HepG2 (cell line): Measurements from ENCODE around the gene RANBP3. TPM values are rescaled to one million over a fixed set of nuclear protein-coding genes. Genes with fewer than 3 reads are reported as not detected.
A peak's percentile ranks its signal among the peaks of the same experiment; 100 is the strongest.

Experiments used
- ATAC-seq: fragments of 200-7000 bp; cut with Tn5 transposase; 3 replicates; pipeline ENCODE4 v1.9.1; 2020; ENCODE audit warnings: mild to moderate bottlenecking, moderate library complexity
- BruUV-seq: library from RNA; stranded (reverse); fragments of 400-500 nt; replicated peaks from 2 replicates; lab custom pipeline; 2021; lab: Mats Ljungman, UMichigan
- CTCF ChIA-PET: fragments of 300-600 bp; formaldehyde crosslinking; extraction: SDS; loops from one replicate; lab custom pipeline; 2021; ENCODE audit warnings: low total read pairs, inconsistent platforms, low intra/inter-chr PET ratio; lab: Yijun Ruan, JAX
- POLR2A ChIA-PET: fragments of 350-600 bp; sonication (Branson Sonifier 250); formaldehyde crosslinking; loops from one replicate; lab custom pipeline; 2020; ENCODE audit warnings: antibody characterized with exemption, inconsistent platforms; lab: Yijun Ruan, JAX
- DNase-seq: peaks from one replicate; pipeline ENCODE4 v3.0.0-alpha.2; 2015; ENCODE audit warnings: low spot score
- FAIRE-seq: peaks from 3 replicates; lab custom pipeline; 2011; peaks lifted over from hg19 to GRCh38; lab: Jason Lieb, UNC
- H2AFZ ChIP-seq: one replicate; pipeline ENCODE4 v1.6.1; 2011; ENCODE audit warnings: low read length, inconsistent platforms
- H3K27ac ChIP-seq: fragments of 300-600 bp; 3 replicates; pipeline ENCODE4 v1.8.0; 2011; ENCODE audit warnings: mixed run types, mild to moderate bottlenecking, mixed read lengths, low read length, inconsistent platforms; ENCODE audit not compliant: insufficient read depth; ENCODE audit errors: extremely low read length
- H3K27me3 ChIP-seq, 2 experiments: fragments of 200-600 bp in 1 of 2; 2 replicates in 1 of 2; 3 replicates in 1 of 2; pipeline versions ENCODE4 v1.6.0 to v1.8.0; 2011; ENCODE audit warnings: low read length in 2 of 2, mild to moderate bottlenecking in 2 of 2, moderate library complexity in 2 of 2, inconsistent platforms in 1 of 2; ENCODE audit not compliant: insufficient read depth in 2 of 2, control insufficient read depth in 1 of 2
- H3K36me3 ChIP-seq, 2 experiments: fragments of 200-600 bp in 1 of 2; replicated peaks in 1 of 2; 2 replicates in 1 of 2; 3 replicates in 1 of 2; pipeline versions ENCODE4 v1.5.1 to v1.8.0; 2011; ENCODE audit warnings: low read length in 2 of 2, inconsistent platforms in 1 of 2; ENCODE audit not compliant: insufficient read depth in 2 of 2, control insufficient read depth in 1 of 2
- H3K4me1 ChIP-seq: 2 replicates; pipeline ENCODE4 v1.5.1; 2012; ENCODE audit warnings: low read length, inconsistent platforms; ENCODE audit not compliant: insufficient read depth
- H3K4me2 ChIP-seq: 2 replicates; pipeline ENCODE4 v1.6.0; 2011; ENCODE audit warnings: low read depth, low read length, inconsistent platforms
- H3K4me3 ChIP-seq, 3 experiments: fragments of 200-600 bp in 1 of 3; sonication (generic), shearing (Covaris generic) in 1 of 3; replicated peaks in 1 of 3; 2 replicates each; pipeline ENCODE4 v1.5.1; 2011 to 2016; ENCODE audit warnings: low read length in 3 of 3, inconsistent platforms in 2 of 3, low read depth in 2 of 3, mild to moderate bottlenecking in 2 of 3, control low read depth in 1 of 3, mixed read lengths in 1 of 3; ENCODE audit not compliant: insufficient read depth in 1 of 3
- H3K79me2 ChIP-seq: one replicate; pipeline ENCODE4 v1.6.1; 2011; ENCODE audit warnings: low read length, inconsistent platforms; ENCODE audit not compliant: insufficient read depth
- H3K9ac ChIP-seq: 2 replicates; pipeline ENCODE4 v1.6.0; 2011; ENCODE audit warnings: mild to moderate bottlenecking, low read depth, low read length, inconsistent platforms; ENCODE audit not compliant: insufficient read depth
- H3K9me3 ChIP-seq: 2 replicates; pipeline ENCODE4 v1.5.1; 2012; ENCODE audit warnings: mild to moderate bottlenecking, low read length
- H4K20me1 ChIP-seq: 2 replicates; pipeline ENCODE4 v1.6.0; 2011; ENCODE audit warnings: inconsistent platforms, mild to moderate bottlenecking, low read length, moderate library complexity; ENCODE audit not compliant: insufficient read depth
- BCL6 ChIP-seq: IDR thresholded peaks from 2 replicates; pipeline ENCODE4 v1.6.1; 2016; ENCODE audit warnings: missing genetic modification reagents, missing compliant biosample characterization
- CEBPG ChIP-seq: IDR thresholded peaks from 2 replicates; pipeline ENCODE4 v1.6.1; 2016
- HNRNPL ChIP-seq: fragments of 200-400 bp; formaldehyde crosslinking; IDR thresholded peaks from 2 replicates; pipeline ENCODE4 v1.6.1; 2017; ENCODE audit warnings: mild to moderate bottlenecking, low read depth, low read length
- PATZ1 ChIP-seq: sonication (generic); formaldehyde crosslinking; IDR thresholded peaks from 2 replicates; pipeline ENCODE4 v1.4.0; 2020; ENCODE audit warnings: missing genetic modification reagents
- SOX13 ChIP-seq, 3 experiments: fragments of 450-650 bp in 1 of 3; sonication (generic) in 1 of 3; formaldehyde crosslinking in 1 of 3; IDR thresholded peaks in 2 of 3; conservative IDR thresholded peaks in 1 of 3; 2 replicates each; pipeline versions ENCODE4 v1.5.0 to v1.6.1; 2016 to 2020; ENCODE audit warnings: antibody characterized with exemption in 1 of 3, mild to moderate bottlenecking in 1 of 3, missing compliant biosample characterization in 1 of 3, missing genetic modification reagents in 1 of 3, moderate library complexity in 1 of 3
- SOX5 ChIP-seq: IDR thresholded peaks from 2 replicates; pipeline ENCODE4 v1.6.1; 2016; ENCODE audit warnings: borderline replicate concordance
- SOX6 ChIP-seq, 2 experiments: fragments of 450-650 bp in 1 of 2; sonication (generic) in 1 of 2; formaldehyde crosslinking in 1 of 2; IDR thresholded peaks; 2 replicates each; pipeline versions ENCODE4 v1.4.0 to v1.6.1; 2017 to 2020; ENCODE audit warnings: antibody characterized with exemption in 1 of 2, mild to moderate bottlenecking in 1 of 2, missing genetic modification reagents in 1 of 2
- ZKSCAN1 ChIP-seq: fragments of 150-350 bp; IDR thresholded peaks from 2 replicates; pipeline ENCODE4 v1.6.1; 2014; ENCODE audit warnings: low read length
- ZNF687 ChIP-seq: sonication (generic); formaldehyde crosslinking; IDR thresholded peaks from 2 replicates; pipeline ENCODE4 v1.5.1; 2020; ENCODE audit warnings: mild to moderate bottlenecking, missing genetic modification reagents, moderate library complexity
- WGBS: methylation state at CpG from one replicate; pipeline ENCODE4 v1.1.6; 2017; ENCODE audit warnings: low lambda C conversion rate; 5-methylcytosine and 5-hydroxymethylcytosine counted together
- in situ Hi-C: cut with HindIII; loops from 2 replicates; pipeline ENCODE4 v1.10.0; 2017; ENCODE audit warnings: low pct_unique_long_range_greater_than_20kb; ENCODE audit not compliant: extremely low pct_ligation_motif_present
- intact Hi-C: fragments of 100-400 bp; cut with micrococcal nuclease; formaldehyde crosslinking; loops from one replicate; pipeline ENCODE4 v1.10.0; 2022; ENCODE audit not compliant: unreplicated experiment
- polyA plus RNA-seq, 8 experiments: library from polyadenylated mRNA; depleted of rRNA in 3 of 8; stranded (reverse) in 7 of 8; unstranded in 1 of 8; fragments of >200 nt; fragmentation: Illumina TruSeq in 4 of 8; extraction: Trizol in 4 of 8; gene quantifications; 2 replicates each; pipeline versions ENCODE4 v1.2.1 to v1.2.3, GENCODE V29; 2011 to 2016; ENCODE audit warnings: low read depth in 4 of 8, missing spikeins in 1 of 8, mixed read lengths in 1 of 8; ENCODE audit not compliant: insufficient read depth in 1 of 8
- total RNA-seq, 5 experiments: library from RNA; depleted of rRNA; stranded (reverse); fragments of >200 nt; fragmentation: Illumina TruSeq; extraction: Trizol; gene quantifications; 2 replicates each; pipeline ENCODE4 v1.2.3, GENCODE V29; 2016; ENCODE audit warnings: low read depth in 1 of 5
- TF ChIP-seq, protein P1 (sequence below): IDR thresholded peaks from 2 replicates; pipeline ENCODE4 v1.6.1; 2012; ENCODE audit warnings: inconsistent platforms
- TF ChIP-seq, protein P2 (sequence below): sonication (generic); formaldehyde crosslinking; IDR thresholded peaks from 2 replicates; pipeline ENCODE4 v1.4.0; 2020; ENCODE audit warnings: missing genetic modification reagents, mild to moderate bottlenecking, borderline replicate concordance

RANBP3 gene
- total and polyA plus RNA-seq, 2 of the 13 experiments (the other 11 are each of a cell fraction or from before 2014, with no cell fraction given): 39.5 to 149 TPM

- H3K4me1 ChIP-seq: peaks cover 100% of the 10 kb centered on the region
- DNase-seq (peak; percentile 62), FAIRE-seq (no peak), ATAC-seq (no peak)
- H4K20me1 ChIP-seq: no peaks in the 10 kb centered on the region
- intact Hi-C loops: no loop called here
- H3K27ac ChIP-seq: peak overlapping the region; percentile 56
- in situ Hi-C loops: no loop called here
- no TSS peak for BruUV-seq
- TF ChIP-seq ZNF687 (peak; percentile 33; the same call in 1 of the 2 replicates), PATZ1 (CRISPR knock-in tag) (peak; percentile 50), ZKSCAN1 (no peak), BCL6 (CRISPR knock-in tag) (peak; percentile 29; the same call in 1 of the 2 replicates), SOX5 (CRISPR knock-in tag) (peak; percentile 87; the same call in 1 of the 2 replicates), SOX13 (IDR thresholded peaks at IDR 0.05) (0 out of 2 replicates have a peak, but pooled peaks have one; percentile 48), SOX13 (CRISPR knock-in tag; conservative IDR thresholded peaks at IDR 0.05 in 1 of 2, IDR thresholded peaks at IDR 0.05 in 1 of 2) (peak in 1 of 2 experiments; percentile 92; a peak in 2 of 4 replicates), CEBPG (CRISPR knock-in tag) (peak; percentile 26; the same call in 1 of the 2 replicates), HNRNPL (peak; percentile 76), SOX6 (IDR thresholded peaks at IDR 0.05) (no peak), SOX6 (CRISPR knock-in tag; IDR thresholded peaks at IDR 0.05) (peak; percentile 73; the same call in 1 of the 2 replicates)
- TF ChIP-seq, protein P1, sequence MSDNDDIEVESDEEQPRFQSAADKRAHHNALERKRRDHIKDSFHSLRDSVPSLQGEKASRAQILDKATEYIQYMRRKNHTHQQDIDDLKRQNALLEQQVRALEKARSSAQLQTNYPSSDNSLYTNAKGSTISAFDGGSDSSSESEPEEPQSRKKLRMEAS: 0 out of 2 replicates have a peak, but pooled peaks have one; percentile 18
- TF ChIP-seq, protein P2, sequence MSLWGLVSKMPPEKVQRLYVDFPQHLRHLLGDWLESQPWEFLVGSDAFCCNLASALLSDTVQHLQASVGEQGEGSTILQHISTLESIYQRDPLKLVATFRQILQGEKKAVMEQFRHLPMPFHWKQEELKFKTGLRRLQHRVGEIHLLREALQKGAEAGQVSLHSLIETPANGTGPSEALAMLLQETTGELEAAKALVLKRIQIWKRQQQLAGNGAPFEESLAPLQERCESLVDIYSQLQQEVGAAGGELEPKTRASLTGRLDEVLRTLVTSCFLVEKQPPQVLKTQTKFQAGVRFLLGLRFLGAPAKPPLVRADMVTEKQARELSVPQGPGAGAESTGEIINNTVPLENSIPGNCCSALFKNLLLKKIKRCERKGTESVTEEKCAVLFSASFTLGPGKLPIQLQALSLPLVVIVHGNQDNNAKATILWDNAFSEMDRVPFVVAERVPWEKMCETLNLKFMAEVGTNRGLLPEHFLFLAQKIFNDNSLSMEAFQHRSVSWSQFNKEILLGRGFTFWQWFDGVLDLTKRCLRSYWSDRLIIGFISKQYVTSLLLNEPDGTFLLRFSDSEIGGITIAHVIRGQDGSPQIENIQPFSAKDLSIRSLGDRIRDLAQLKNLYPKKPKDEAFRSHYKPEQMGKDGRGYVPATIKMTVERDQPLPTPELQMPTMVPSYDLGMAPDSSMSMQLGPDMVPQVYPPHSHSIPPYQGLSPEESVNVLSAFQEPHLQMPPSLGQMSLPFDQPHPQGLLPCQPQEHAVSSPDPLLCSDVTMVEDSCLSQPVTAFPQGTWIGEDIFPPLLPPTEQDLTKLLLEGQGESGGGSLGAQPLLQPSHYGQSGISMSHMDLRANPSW (CRISPR knock-in tag): no peak
- H3K79me2 ChIP-seq: no peaks in the 10 kb centered on the region
- POLR2A ChIA-PET: interaction anchor here (0.8 kb wide), 1 partner anchor 50 kb away, joined by 3 read pairs; no protein-coding TSS in a partner anchor
- H3K9ac ChIP-seq: peak overlapping the region; percentile 24; the same call in 1 of the 2 replicates
- CTCF ChIA-PET: no interaction called here
- WGBS: 69% methylated on average over 9 of the region's 9 CpGs
- H2AFZ ChIP-seq: no peak overlapping the region
- no peaks in the 10 kb centered on the region for H3K27me3 ChIP-seq
- no peak overlapping the region for H3K4me3 ChIP-seq
- no peaks in the 10 kb centered on the region for H3K9me3 ChIP-seq
- no peak overlapping the region; the same call in 1 of the 2 replicates for H3K4me2 ChIP-seq
- H3K36me3 ChIP-seq: no peaks in the 10 kb centered on the region
Measured at GRCh38 chr19:5877882-5878281, 100.1 kb downstream of the RANBP3 start.
